Measurements from ENCODE around the gene AQP9. TPM values are rescaled to one million over a fixed set of nuclear protein-coding genes. Genes with fewer than 3 reads are reported as not detected.
"Not testable (repeated sequence)": the region's sequence is repeated elsewhere in the genome, so short reads cannot be mapped to it uniquely, and the experiment has no call there.

AQP9 gene
- total RNA-seq, 1 donor from 2014 or later: not detected

DNA sequence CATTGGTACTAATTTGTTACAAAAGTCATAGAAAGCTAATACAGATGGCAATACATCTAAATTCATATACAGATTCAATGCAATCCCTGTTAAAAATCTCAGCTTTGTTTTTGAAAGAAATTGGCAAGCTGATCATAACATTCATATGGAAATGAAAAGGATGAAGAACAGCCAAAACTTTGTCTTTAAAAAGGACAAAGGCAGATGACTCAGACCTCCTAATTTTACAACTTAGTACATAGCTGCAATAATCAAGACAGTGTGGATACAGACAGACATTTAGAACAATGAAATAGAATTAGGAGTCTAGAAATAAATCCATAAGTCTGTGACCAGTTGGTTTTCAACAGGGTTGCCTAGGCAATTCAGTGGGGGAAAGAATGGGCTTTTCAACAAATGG lies 63.3 kb downstream of the AQP9 start:
- TF ChIP-seq, protein P1, sequence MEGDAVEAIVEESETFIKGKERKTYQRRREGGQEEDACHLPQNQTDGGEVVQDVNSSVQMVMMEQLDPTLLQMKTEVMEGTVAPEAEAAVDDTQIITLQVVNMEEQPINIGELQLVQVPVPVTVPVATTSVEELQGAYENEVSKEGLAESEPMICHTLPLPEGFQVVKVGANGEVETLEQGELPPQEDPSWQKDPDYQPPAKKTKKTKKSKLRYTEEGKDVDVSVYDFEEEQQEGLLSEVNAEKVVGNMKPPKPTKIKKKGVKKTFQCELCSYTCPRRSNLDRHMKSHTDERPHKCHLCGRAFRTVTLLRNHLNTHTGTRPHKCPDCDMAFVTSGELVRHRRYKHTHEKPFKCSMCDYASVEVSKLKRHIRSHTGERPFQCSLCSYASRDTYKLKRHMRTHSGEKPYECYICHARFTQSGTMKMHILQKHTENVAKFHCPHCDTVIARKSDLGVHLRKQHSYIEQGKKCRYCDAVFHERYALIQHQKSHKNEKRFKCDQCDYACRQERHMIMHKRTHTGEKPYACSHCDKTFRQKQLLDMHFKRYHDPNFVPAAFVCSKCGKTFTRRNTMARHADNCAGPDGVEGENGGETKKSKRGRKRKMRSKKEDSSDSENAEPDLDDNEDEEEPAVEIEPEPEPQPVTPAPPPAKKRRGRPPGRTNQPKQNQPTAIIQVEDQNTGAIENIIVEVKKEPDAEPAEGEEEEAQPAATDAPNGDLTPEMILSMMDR (IDR thresholded peaks at IDR 0.05; ENCODE audit: insufficient read depth, low read length, poor library complexity, severe bottlenecking): no peak
- Histone ChIP-seq H3K27me3 (ENCODE audit: control insufficient read depth, insufficient read depth, low read length) (no peaks in the 10 kb centered on the region), H3K36me3 (ENCODE audit: control insufficient read depth, insufficient read depth, low read length) (no peaks in the 10 kb centered on the region), H3K4me3 (ENCODE audit: low read depth, low read length) (no peak overlapping the region)
- no peak for DNase-seq (ENCODE audit: low read depth)

DNA sequence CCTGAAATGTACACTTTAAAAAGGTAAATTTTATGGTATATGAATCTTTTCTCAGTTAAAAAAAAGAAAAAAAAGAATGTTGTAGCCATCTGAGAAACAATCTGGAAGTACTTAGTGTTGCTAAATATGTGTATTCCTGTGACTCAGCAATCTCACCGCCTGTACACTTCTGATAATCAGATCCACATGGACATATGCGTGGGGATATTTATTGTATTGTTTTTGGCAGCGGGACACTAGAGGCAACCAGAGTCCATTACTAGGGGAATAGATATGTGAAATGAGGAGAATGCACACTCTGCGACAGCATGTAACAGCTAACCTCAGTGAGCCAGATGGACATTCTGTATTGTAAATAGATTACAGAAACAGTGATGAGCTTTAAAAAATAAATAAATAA lies 65.4 kb downstream of the AQP9 start:
- Histone ChIP-seq H3K27me3 (ENCODE audit: control insufficient read depth, insufficient read depth, low read length) (no peaks in the 10 kb centered on the region), H3K36me3 (ENCODE audit: control insufficient read depth, insufficient read depth, low read length) (no peaks in the 10 kb centered on the region), H3K4me3 (ENCODE audit: low read depth, low read length) (no peak overlapping the region)
- DNase-seq (ENCODE audit: low read depth): no peak
- TF ChIP-seq, protein P1 (IDR thresholded peaks at IDR 0.05; ENCODE audit: insufficient read depth, low read length, poor library complexity, severe bottlenecking): no peak

DNA sequence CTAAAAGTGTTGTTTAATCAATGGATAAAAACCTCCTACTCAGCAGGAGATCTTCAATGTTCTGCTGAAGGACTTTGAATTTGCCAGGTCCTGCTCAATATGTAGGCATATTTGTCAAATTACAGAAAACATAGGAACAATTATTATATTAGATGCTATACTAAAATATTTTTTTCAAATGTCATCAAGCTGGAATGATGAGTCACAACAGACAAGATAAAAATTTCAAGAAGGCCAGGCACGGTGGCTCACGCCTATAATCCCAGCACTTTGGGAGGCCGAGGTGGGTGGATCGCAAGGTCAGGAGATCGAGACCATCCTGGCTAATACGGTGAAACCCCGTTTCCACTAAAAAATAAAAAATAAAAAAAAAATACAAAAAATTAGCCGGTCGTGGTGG lies 68.0 kb downstream of the AQP9 start:
- H3K27me3 ChIP-seq (ENCODE audit: control insufficient read depth, insufficient read depth, low read length): no peaks in the 10 kb centered on the region
- TF ChIP-seq, protein P1 (IDR thresholded peaks at IDR 0.05; ENCODE audit: insufficient read depth, low read length, poor library complexity, severe bottlenecking): no peak
- no peaks in the 10 kb centered on the region for H3K36me3 ChIP-seq (ENCODE audit: control insufficient read depth, insufficient read depth, low read length)
- DNase-seq (ENCODE audit: low read depth): no peak
- no peak overlapping the region for H3K4me3 ChIP-seq (ENCODE audit: low read depth, low read length)

DNA sequence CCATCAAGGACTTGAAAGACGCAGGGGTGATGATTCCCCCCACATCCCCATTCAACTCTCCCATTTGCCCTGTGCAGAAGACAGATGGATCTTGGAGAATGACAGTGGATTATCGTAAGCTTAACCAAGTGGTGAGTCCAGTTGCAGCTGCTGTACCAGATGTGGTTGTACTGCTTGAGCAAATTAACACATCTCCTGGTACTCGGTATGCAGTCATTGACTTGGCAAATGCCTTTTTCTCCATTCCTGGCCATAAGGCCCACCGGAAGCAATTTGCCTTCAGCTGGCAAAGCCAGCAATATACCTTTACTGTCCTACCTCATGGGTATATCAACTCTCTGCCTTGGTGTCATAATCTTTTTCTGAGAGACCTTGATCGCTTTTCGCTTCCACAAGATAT lies 70.0 kb downstream of the AQP9 start:
- H3K36me3 ChIP-seq (ENCODE audit: control insufficient read depth, insufficient read depth, low read length); DNase-seq (ENCODE audit: low read depth); H3K4me3 ChIP-seq (ENCODE audit: low read depth, low read length); H3K27me3 ChIP-seq (ENCODE audit: control insufficient read depth, insufficient read depth, low read length): not testable (repeated sequence)

DNA sequence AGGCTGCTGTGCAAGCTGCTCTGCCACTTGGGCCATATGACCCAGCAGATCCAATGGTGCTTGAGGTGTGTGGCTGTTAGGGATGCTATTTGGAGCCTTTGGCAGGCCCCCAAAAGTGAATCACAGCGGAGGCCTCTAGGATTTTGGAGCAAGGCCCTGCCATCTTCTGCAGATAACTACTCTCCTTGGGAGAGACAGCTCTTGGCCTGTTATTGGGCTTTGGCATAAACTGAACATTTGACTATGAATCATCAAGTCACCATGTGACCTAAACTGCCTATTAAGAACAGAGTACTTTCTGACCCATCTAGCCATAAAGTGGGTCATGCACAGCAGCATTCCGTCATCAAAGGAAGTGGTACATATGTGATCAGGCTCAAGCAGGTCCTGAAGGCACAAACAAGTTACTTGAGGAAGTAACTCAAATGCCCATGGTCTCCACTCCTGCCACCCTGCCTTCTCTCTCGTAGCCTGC lies 70.9 kb downstream of the AQP9 start:
- H3K27me3 ChIP-seq (ENCODE audit: control insufficient read depth, insufficient read depth, low read length); DNase-seq (ENCODE audit: low read depth); H3K4me3 ChIP-seq (ENCODE audit: low read depth, low read length); H3K36me3 ChIP-seq (ENCODE audit: control insufficient read depth, insufficient read depth, low read length): not testable (repeated sequence)

DNA sequence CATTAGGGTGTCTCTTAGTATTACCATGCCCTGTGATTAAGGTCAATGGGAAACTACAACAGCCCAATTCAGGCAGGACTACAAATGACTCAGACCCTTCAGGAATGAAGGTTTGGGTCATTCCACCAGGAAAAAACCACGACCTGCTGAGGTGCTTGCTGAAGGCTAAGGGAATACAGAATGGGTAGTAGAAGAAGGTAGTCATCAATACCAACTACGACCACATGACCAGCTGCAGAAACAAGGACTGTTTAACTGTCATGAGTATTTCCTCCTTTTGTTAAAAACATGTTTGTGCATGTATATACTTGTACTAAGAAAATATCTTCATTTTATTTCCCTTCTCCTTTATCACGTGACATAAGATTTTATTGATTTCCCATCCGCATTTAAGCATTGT lies 71.8 kb downstream of the AQP9 start:
- DNase-seq (ENCODE audit: low read depth): not testable (repeated sequence)

DNA sequence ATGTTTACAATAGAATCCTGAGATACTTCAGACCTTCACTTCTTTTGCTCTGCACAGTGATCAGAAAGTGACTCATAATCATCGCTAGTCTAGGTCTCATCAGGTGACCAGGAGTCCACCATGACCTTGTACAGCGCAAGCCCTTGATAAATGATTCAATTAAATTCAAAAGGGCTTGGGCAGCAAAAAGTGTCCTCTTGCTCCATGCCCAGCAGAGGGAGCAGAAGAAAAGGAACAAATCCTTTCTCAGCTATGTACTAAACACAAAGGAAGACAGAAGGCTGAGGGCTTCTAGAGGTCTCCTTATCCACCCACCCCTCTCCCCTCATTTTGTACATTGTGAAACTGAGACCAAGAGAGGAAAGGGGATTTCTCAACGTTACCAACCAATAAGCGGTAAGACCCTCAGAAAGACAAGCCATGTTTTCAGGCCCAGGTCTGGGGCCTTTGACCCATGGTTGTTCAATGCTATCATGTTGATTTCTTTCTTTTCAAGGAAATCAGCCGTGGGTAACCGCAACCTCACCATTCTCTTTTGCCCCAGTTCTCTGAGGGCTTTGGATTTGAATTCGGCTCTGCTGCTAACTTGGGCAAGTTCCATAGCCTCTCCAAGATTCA lies 74.8 kb downstream of the AQP9 start:
- no peaks in the 10 kb centered on the region for H3K27me3 ChIP-seq (ENCODE audit: control insufficient read depth, insufficient read depth, low read length)
- no peaks in the 10 kb centered on the region for H3K36me3 ChIP-seq (ENCODE audit: control insufficient read depth, insufficient read depth, low read length)
- TF ChIP-seq, protein P1 (IDR thresholded peaks at IDR 0.05; ENCODE audit: insufficient read depth, low read length, poor library complexity, severe bottlenecking): peak; percentile 73
- no peak overlapping the region for H3K4me3 ChIP-seq (ENCODE audit: low read depth, low read length)
- no peak for DNase-seq (ENCODE audit: low read depth)

More for the DNA sequence above, 71.8 kb downstream of the AQP9 start:
- H3K27me3 ChIP-seq (ENCODE audit: control insufficient read depth, insufficient read depth, low read length); H3K36me3 ChIP-seq (ENCODE audit: control insufficient read depth, insufficient read depth, low read length); H3K4me3 ChIP-seq (ENCODE audit: low read depth, low read length): not testable (repeated sequence)

Data from kidney epithelial cell (primary cell).